OCI-LY7 (cell line): ENCODE measurements around the gene USB1. TPM values are rescaled to one million over a fixed set of nuclear protein-coding genes. Genes with fewer than 3 reads are reported as not detected.

Source experiments
- BruUV-seq: library from RNA; stranded (reverse); fragments of 400-500 nt; replicated peaks from 2 replicates; lab custom pipeline; 2021; lab: Mats Ljungman, UMichigan
- CTCF ChIA-PET: fragments of 300-600 bp; sonication (Branson Sonifier 250); formaldehyde crosslinking; loops from one replicate; lab custom pipeline; 2022; ENCODE audit warnings: antibody characterized with exemption; ENCODE audit not compliant: unreplicated experiment; lab: Charles Lee
- POLR2A ChIA-PET: fragments of 300-600 bp; sonication (Branson Sonifier 250); formaldehyde crosslinking; loops from one replicate; lab custom pipeline; 2022; ENCODE audit warnings: antibody characterized with exemption; lab: Charles Lee
- DNase-seq: peaks from one replicate; pipeline ENCODE4 v3.0.0-alpha.2; 2015; ENCODE audit warnings: low spot score
- H2AFZ ChIP-seq: fragments of 200-600 bp; sonication (generic), shearing (Covaris generic); 2 replicates; pipeline ENCODE4 v1.6.1; 2014; ENCODE audit warnings: mild to moderate bottlenecking, antibody characterized with exemption, low read length, moderate library complexity
- H3K27ac ChIP-seq: fragments of 200-600 bp; sonication (generic); 2 replicates; pipeline ENCODE4 v1.5.1; 2014; ENCODE audit warnings: mixed run types, low read depth, mild to moderate bottlenecking, moderate library complexity, low read length, inconsistent platforms; ENCODE audit not compliant: poor library complexity, severe bottlenecking
- H3K36me3 ChIP-seq: fragments of 200-600 bp; sonication (generic); 2 replicates; pipeline ENCODE4 v1.6.1; 2014; ENCODE audit warnings: mild to moderate bottlenecking, antibody characterized with exemption, low read length, moderate library complexity, mixed read lengths; ENCODE audit not compliant: insufficient read depth
- H3K4me1 ChIP-seq: fragments of 200-600 bp; sonication (generic); 2 replicates; pipeline ENCODE4 v1.5.1; 2014; ENCODE audit warnings: mild to moderate bottlenecking, low read length; ENCODE audit not compliant: insufficient read depth, poor library complexity, severe bottlenecking
- H3K4me2 ChIP-seq: fragments of 200-600 bp; sonication (generic); 2 replicates; pipeline ENCODE4 v1.6.1; 2014; ENCODE audit warnings: mild to moderate bottlenecking, low read length
- H3K4me3 ChIP-seq: fragments of 200-600 bp; sonication (generic); 2 replicates; pipeline ENCODE4 v1.5.1; 2014; ENCODE audit warnings: mild to moderate bottlenecking, low read depth, low read length; ENCODE audit not compliant: poor library complexity, severe bottlenecking
- H3K79me2 ChIP-seq: fragments of 200-600 bp; sonication (generic); 2 replicates; pipeline ENCODE4 v1.6.1; 2016; ENCODE audit warnings: low read depth, mild to moderate bottlenecking, low read length, moderate library complexity, mixed read lengths; ENCODE audit not compliant: insufficient read depth
- H3K9me2 ChIP-seq: fragments of 200-600 bp; sonication (generic); 2 replicates; pipeline ENCODE4 v1.6.1; 2016; ENCODE audit warnings: mild to moderate bottlenecking, low read length, mixed read lengths; ENCODE audit not compliant: insufficient read depth
- H3K9me3 ChIP-seq: fragments of 200-600 bp; sonication (generic); 2 replicates; pipeline ENCODE4 v1.6.1; 2014; ENCODE audit warnings: mild to moderate bottlenecking, mixed run types, low read length, mixed read lengths
- H4K20me1 ChIP-seq: fragments of 200-600 bp; sonication (generic); 2 replicates; pipeline ENCODE4 v1.6.1; 2014; ENCODE audit warnings: mild to moderate bottlenecking, antibody characterized with exemption, low read length, moderate library complexity, mixed read lengths; ENCODE audit not compliant: insufficient read depth
- CTCF ChIP-seq: fragments of 200-600 bp; sonication (generic); conservative IDR thresholded peaks from 2 replicates; pipeline ENCODE4 v1.5.1; 2014; ENCODE audit warnings: mild to moderate bottlenecking, antibody characterized with exemption, low read length, moderate library complexity, mixed read lengths
- EZH2phosphoT487 ChIP-seq: fragments of 200-600 bp; sonication (generic); IDR thresholded peaks from 2 replicates; pipeline ENCODE4 v1.6.1; 2018; ENCODE audit warnings: low read depth, borderline replicate concordance, mild to moderate bottlenecking, mixed run types, antibody characterized with exemption, low read length, moderate library complexity, mixed read lengths
- intact Hi-C: fragments of 100-400 bp; cut with micrococcal nuclease; formaldehyde crosslinking; loops from one replicate; pipeline ENCODE4 v1.10.0; 2022; ENCODE audit not compliant: unreplicated experiment
- total RNA-seq, 2 experiments: library from RNA; depleted of rRNA in 1 of 2; stranded (reverse); fragments of >200 nt in 1 of 2; shearing (Covaris generic) in 1 of 2; gene quantifications; 2 replicates each; pipeline ENCODE4 v1.2.3, GENCODE V29; 2014 to 2022

Gene USB1
- total RNA-seq, 2 experiments from 2014 or later = 12.5 to 48.3 TPM

DNA sequence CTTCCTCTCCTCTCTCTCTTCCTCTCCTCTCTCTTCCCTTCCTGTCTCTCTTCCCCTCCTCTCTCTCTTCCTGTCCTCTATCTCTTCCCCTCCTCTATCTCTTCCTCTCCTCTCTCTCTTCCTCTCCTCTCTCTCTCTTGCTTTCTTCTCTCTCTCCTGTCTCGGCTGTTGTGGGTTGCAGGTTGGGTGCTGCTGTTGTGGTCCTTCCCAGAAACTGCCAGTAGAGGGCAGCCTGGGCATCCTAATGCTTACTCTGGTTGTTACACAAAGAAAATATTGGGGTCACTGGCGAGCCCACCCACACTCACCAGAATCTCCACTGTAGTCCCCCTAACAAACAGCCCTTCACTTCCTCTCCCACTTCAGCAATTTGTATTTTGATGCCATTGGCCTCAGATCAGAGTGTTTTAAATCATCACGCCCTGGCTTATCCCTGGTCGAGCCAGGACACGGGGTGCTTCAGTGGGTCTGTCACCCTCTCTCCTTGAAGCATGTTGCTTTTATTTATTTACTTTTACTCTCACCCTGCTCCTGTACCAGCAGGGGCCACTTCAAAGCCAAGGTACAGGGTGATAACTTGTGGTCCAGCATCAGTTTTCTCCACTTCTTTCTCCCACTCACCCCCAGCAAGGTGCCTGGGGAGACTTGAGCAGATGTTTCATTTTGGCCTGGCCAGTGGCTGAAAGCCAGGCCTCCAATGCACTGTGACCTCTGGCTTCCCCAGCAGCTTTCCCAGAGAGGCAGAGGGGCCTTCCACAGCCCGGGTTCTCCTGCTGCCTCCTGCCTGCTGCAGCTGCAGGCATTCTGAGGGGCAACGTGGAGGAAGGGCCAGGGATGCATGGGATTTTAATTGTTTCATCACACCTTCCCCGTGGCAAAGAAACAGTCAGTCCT lies 19.7 kb downstream of the USB1 start:
- H3K9me2 ChIP-seq = no peaks in the 10 kb centered on the region
- BruUV-seq = TSS peak; percentile 100
- no peak overlapping the region for H3K4me2 ChIP-seq
- DNase-seq = peak; percentile 67
- POLR2A ChIA-PET = no interaction called here
- no peak overlapping the region for H3K4me3 ChIP-seq
- H3K4me1 ChIP-seq = peaks cover 8% of the 10 kb centered on the region
- no peaks in the 10 kb centered on the region for H4K20me1 ChIP-seq
- intact Hi-C loops = loop anchor here (1.0 kb wide), 1 partner anchor 101 kb away; no protein-coding TSS in a partner anchor
- no peak overlapping the region for H3K27ac ChIP-seq
- no peaks in the 10 kb centered on the region for H3K79me2 ChIP-seq
- H3K9me3 ChIP-seq = no peaks in the 10 kb centered on the region
- no peak overlapping the region for H2AFZ ChIP-seq
- peaks cover 7% of the 10 kb centered on the region; the same call in 1 of the 2 replicates for H3K36me3 ChIP-seq
- TF ChIP-seq CTCF = peak; percentile 98
- no peak for TF ChIP-seq EZH2phosphoT487
- CTCF ChIA-PET = no interaction called here

DNA sequence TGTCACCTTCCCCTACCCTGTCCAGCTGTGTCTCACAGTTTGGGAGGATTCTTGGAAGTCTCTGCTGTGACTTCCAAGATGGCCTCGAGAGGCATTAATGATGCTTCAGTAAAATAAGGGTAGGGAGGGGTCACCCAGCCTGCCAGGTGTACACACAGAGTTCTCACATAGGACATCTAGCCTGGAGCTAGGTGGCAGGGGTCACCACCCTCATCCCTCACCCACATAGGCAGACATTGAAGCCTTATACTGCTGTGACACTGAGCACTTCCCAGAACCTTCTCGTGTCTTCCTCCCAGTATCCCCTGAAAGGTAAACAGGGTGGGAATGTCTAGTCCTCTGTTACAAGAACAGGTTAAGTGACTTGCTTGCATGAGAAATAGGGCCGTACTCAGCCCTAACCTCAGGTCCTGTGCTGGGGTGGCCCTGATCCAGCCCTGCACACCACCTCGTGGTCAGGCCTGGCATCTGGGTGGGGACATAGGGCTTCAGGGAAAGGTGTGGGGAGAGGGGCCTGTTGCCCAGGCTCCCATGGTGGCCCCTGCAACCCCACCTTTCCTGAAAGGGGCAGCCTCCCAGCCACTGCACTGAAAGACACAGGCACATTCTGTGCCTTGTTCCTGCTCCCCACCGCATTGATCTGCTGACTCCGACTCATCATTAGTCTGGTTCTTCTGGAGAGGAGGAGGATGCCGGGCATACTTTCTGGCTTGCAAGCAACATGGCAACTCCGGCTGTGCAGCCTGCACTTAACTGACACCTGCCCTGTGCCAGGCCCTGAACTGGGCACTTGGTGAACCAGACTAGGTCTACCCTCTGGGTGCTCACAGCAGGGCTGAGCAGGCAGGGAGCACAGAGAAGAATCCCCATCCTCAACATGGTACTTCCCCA lies 20.7 kb downstream of the USB1 start:
- Histone ChIP-seq H3K4me3 (no peak overlapping the region), H3K4me1 (peaks cover 8% of the 10 kb centered on the region), H3K9me3 (no peaks in the 10 kb centered on the region), H2AFZ (no peak overlapping the region), H4K20me1 (no peaks in the 10 kb centered on the region), H3K27ac (no peak overlapping the region), H3K36me3 (peaks cover 7% of the 10 kb centered on the region; the same call in 1 of the 2 replicates), H3K9me2 (no peaks in the 10 kb centered on the region), H3K79me2 (no peaks in the 10 kb centered on the region), H3K4me2 (no peak overlapping the region)
- ChIA-PET CTCF (no interaction called here), POLR2A (no interaction called here)
- BruUV-seq = no TSS peak
- no peak for DNase-seq
- TF ChIP-seq EZH2phosphoT487 (no peak), CTCF (no peak)
- intact Hi-C loops = no loop called here
